SK-N-SH treated with all-trans-retinoic acid at 6 μM for 48 hours (cell line): ENCODE results near the gene FAT1.

Source experiments
- OSR1 ChIP-seq: fragments of 250-450 bp; sonication (Bioruptor Pico); IDR thresholded peaks from 2 replicates; pipeline ENCODE4 v1.8.0; 2022; ENCODE audit warnings: moderate library complexity, mild to moderate bottlenecking, inconsistent platforms
- ZC3H10 ChIP-seq: fragments of 250-450 bp; sonication (Bioruptor Pico); IDR thresholded peaks from 2 replicates; pipeline ENCODE4 v1.5.1; 2021; ENCODE audit warnings: mild to moderate bottlenecking, moderate library complexity
- ZFP3 ChIP-seq: fragments of 250-450 bp; sonication (Bioruptor Pico); IDR thresholded peaks from 2 replicates; pipeline ENCODE4 v1.5.0; 2020; ENCODE audit warnings: mild to moderate bottlenecking, moderate library complexity
- TF ChIP-seq, protein P1 (sequence below): fragments of 250-450 bp; sonication (Bioruptor Pico); IDR thresholded peaks from 2 replicates; pipeline ENCODE4 v1.5.1; 2020; ENCODE audit warnings: low read depth, mild to moderate bottlenecking, moderate library complexity
- TF ChIP-seq, protein P2 (sequence below): fragments of 250-450 bp; sonication (Bioruptor Pico); IDR thresholded peaks from 2 replicates; pipeline ENCODE4 v1.8.0; 2020; ENCODE audit warnings: mild to moderate bottlenecking, moderate library complexity, borderline replicate concordance
- TF ChIP-seq, protein P3 (sequence below): fragments of 250-450 bp; sonication (Bioruptor Pico); IDR thresholded peaks from 2 replicates; pipeline ENCODE4 v1.5.0; 2020; ENCODE audit warnings: mild to moderate bottlenecking, moderate library complexity
- TF ChIP-seq, protein P4 (sequence below): fragments of 250-450 bp; sonication (Bioruptor Pico); IDR thresholded peaks from 2 replicates; pipeline ENCODE4 v1.8.0; 2021; ENCODE audit warnings: low read depth, mild to moderate bottlenecking, moderate library complexity, borderline replicate concordance

DNA sequence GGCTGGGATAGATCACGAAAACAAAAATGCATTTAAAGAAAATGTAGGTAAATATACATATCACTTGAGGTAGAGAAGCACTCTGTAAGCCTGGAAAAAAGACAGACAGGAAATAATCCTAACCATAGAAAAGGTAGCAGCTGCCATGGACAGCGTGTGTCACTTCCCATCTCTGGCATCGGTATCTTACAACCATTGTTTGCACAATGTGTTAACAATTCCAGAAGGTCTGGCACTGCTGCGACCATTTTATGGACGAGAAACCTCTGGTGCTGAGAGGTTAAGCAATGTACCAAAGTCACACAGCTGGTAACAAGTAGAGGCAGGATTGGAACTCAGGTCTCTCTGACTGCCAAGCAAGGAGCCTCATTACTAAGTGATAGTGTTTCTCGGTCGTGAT is 166.6 kb downstream of the FAT1 start:
- TF ChIP-seq, protein P1, sequence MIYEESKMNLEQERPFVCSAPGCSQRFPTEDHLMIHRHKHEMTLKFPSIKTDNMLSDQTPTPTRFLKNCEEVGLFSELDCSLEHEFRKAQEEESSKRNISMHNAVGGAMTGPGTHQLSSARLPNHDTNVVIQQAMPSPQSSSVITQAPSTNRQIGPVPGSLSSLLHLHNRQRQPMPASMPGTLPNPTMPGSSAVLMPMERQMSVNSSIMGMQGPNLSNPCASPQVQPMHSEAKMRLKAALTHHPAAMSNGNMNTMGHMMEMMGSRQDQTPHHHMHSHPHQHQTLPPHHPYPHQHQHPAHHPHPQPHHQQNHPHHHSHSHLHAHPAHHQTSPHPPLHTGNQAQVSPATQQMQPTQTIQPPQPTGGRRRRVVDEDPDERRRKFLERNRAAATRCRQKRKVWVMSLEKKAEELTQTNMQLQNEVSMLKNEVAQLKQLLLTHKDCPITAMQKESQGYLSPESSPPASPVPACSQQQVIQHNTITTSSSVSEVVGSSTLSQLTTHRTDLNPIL (CRISPR knock-in tag): no peak
- TF ChIP-seq, protein P2, sequence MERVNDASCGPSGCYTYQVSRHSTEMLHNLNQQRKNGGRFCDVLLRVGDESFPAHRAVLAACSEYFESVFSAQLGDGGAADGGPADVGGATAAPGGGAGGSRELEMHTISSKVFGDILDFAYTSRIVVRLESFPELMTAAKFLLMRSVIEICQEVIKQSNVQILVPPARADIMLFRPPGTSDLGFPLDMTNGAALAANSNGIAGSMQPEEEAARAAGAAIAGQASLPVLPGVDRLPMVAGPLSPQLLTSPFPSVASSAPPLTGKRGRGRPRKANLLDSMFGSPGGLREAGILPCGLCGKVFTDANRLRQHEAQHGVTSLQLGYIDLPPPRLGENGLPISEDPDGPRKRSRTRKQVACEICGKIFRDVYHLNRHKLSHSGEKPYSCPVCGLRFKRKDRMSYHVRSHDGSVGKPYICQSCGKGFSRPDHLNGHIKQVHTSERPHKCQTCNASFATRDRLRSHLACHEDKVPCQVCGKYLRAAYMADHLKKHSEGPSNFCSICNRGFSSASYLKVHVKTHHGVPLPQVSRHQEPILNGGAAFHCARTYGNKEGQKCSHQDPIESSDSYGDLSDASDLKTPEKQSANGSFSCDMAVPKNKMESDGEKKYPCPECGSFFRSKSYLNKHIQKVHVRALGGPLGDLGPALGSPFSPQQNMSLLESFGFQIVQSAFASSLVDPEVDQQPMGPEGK (CRISPR knock-in tag): no peak
- TF ChIP-seq ZFP3 (CRISPR knock-in tag): no peak
- TF ChIP-seq OSR1: no peak
- TF ChIP-seq, protein P3, sequence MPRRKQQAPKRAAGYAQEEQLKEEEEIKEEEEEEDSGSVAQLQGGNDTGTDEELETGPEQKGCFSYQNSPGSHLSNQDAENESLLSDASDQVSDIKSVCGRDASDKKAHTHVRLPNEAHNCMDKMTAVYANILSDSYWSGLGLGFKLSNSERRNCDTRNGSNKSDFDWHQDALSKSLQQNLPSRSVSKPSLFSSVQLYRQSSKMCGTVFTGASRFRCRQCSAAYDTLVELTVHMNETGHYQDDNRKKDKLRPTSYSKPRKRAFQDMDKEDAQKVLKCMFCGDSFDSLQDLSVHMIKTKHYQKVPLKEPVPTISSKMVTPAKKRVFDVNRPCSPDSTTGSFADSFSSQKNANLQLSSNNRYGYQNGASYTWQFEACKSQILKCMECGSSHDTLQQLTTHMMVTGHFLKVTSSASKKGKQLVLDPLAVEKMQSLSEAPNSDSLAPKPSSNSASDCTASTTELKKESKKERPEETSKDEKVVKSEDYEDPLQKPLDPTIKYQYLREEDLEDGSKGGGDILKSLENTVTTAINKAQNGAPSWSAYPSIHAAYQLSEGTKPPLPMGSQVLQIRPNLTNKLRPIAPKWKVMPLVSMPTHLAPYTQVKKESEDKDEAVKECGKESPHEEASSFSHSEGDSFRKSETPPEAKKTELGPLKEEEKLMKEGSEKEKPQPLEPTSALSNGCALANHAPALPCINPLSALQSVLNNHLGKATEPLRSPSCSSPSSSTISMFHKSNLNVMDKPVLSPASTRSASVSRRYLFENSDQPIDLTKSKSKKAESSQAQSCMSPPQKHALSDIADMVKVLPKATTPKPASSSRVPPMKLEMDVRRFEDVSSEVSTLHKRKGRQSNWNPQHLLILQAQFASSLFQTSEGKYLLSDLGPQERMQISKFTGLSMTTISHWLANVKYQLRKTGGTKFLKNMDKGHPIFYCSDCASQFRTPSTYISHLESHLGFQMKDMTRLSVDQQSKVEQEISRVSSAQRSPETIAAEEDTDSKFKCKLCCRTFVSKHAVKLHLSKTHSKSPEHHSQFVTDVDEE (CRISPR knock-in tag): no peak
- no peak for TF ChIP-seq ZC3H10 (CRISPR knock-in tag)
- TF ChIP-seq, protein P4, sequence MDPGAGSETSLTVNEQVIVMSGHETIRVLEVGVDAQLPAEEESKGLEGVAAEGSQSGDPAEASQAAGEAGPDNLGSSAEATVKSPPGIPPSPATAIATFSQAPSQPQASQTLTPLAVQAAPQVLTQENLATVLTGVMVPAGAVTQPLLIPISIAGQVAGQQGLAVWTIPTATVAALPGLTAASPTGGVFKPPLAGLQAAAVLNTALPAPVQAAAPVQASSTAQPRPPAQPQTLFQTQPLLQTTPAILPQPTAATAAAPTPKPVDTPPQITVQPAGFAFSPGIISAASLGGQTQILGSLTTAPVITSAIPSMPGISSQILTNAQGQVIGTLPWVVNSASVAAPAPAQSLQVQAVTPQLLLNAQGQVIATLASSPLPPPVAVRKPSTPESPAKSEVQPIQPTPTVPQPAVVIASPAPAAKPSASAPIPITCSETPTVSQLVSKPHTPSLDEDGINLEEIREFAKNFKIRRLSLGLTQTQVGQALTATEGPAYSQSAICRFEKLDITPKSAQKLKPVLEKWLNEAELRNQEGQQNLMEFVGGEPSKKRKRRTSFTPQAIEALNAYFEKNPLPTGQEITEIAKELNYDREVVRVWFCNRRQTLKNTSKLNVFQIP: no peak
